Kidney capillary endothelial cell (primary cell): ENCODE results near the gene DLEC1.
"Not testable (repeated sequence)": the region's sequence is repeated elsewhere in the genome, so short reads cannot be mapped to it uniquely, and the experiment has no call there.

ENCODE experiments used
- DNase-seq: peaks from one replicate; pipeline ENCODE4 v3.0.0-alpha.2; 2018; ENCODE audit warnings: low spot score

DLEC1 gene

DNA sequence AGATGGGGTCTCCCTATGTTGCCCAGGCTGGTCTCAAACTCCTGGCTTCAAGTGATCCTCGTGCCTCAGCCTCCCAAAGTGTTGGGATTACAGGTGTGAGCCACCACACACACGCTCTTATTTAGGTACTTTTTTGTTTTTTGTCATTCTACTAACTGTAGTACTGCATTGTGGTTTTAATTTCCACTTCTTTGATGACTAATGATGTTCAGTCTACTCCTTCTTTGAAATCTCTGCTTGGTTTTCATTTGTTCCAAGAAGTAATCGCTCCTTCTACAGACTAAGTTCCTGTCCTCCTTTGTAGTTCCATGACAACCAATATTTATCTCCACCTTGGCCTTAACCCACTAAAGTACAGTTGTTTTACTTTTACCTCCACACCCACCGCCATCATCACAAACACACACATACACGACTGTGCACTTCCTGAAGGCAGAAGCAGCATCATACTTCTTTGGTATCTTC lies 529 bp upstream of the DLEC1 start:
- no peak for DNase-seq

DNA sequence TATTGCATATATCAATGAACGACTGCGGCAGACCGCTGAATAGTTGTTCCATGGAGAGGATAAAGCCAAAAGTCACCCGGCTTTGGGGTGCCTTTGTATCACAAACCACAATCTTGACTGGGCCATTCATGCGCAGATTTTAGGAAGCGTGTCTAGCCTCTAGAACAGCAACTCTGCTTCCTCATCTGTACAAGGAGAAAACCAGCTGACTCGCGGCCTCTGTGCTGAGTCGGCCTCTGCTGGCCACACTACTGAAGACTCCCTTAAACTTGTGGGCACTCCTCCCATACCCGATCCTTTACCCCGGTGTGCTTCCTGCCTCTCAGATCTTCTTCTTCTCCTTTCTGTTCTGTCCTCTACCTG lies 872 bp downstream of the DLEC1 start:
- DNase-seq = no peak

DNA sequence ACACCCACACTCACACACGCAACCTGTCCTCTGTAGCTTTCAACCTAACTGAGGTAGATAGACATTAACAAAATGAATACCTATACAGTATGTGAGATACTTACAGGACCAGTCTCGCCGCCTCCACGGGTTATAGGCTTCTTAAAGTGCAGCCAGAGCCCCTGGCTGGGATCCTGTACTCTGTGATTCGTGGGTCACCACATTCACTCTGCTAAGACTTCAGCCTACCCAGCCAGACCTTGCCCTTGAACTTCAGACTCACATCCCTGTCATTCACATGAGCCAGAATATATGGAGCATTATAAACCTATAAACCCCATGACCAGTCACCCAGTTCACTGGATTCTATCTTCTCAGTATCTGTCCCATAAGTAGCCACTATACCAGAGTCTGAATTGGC lies 1.4 kb downstream of the DLEC1 start:
- no peak for DNase-seq

DNA sequence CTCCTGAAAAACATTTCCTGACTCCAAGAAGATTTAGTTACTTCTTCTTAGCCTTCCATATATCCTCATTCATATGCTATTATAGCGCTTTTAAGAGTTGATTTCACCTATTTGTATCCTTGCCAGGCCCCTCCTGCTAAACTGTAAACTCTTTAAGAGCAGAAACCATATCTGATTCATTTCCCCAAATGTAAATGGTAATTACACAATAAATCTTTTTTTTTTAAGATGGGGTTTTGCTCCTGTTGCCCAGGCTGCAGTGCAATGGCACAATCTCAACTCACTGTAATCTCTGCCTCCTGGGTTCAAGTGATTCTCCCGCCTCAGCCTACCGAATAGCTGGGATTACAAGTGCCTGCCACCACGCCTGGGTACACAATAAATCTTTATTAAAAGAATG lies 4.5 kb downstream of the DLEC1 start:
- DNase-seq = no peak

DNA sequence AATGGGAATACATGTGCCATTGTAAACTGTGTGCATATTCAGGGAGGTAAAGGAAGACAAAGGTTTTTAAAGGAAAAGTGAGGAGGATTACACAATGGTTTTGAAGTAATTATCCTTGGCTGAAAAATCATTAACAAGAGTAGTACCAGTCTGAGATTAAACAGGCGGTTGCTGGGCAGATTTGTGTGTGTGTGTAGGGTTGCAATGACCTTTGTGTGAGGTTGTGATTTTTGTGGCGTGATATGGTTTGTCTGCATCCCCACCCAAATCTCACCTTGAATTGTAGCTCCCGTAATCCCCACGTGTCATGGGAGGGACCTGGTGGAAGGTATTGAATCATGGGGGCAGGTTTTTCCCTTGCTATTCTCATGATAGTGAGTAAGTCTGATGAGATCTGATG lies 7.0 kb downstream of the DLEC1 start:
- no peak for DNase-seq

DNA sequence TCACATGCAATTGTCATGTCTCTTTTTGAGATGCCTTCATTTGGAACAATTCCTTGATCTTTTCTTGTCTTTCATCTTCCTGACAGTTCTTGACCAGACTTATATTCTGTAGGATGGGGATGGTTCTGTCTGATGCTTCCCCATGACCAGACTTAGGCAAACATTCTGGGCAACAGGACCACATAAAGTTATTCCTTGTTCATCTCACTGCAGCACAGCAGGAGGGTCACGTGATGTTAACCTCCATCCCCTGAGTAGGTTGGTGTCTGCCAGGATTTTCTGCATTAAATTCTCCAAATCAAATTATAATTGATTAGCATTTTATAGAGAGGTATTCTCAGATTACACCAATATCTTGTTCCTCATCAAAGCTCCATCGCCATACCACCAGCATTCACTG lies 7.8 kb downstream of the DLEC1 start:
- DNase-seq = no peak

DNA sequence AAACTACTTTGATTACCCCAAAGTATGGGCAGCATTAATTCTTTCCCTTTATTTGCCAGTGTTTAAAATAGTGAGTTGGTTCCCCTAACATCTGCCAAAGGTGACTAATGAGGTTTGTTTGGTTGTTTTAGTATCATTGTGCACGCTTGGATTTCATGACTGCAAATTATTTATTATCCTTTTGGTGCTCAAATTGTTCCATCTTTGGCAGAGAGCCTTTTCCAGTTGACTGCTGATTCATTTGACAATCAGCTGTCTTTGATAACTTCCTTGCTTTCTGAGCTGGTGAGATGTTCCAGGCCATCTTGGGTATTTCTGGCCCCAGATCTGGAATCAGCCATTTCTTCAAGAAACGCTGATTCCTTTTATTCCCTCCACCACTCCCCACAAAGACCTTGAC lies 8.9 kb downstream of the DLEC1 start:
- DNase-seq = no peak

DNA sequence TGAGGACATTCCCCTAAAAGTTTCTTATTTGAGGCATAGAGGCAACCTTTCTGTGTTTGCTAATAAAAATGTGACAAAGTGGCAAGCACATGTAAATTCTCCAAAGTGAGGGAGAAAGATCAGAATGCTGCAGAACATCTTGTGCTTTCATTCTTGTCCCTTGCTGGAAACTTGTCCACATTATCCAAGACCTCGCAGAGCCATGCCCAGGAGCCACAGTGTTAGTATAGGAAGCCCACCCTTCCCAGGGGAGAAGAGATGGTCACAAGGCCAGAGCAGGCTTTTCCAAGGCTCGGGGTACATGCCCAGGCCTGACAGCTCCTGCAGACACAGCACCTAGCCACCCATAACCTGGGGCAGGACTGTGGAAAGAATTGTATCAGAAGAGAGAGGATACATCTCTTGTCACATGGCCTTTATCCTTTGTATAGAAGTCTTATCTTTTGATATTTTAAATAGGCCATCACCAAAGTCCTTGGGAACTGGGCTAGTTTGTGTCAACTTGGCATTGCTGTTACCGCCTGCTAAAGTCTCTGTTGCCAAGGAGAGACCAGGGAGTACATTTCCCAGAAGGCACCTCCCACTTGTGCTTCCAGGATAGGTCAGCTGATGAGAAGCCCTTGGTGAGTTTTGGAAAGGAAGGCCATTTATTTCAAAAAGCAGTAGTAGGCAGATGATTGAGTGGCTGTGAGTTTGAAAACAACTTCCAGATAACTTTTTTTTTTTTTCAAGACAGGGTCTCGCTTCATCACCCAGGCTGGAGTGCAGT lies 10.5 kb downstream of the DLEC1 start:
- no peak for DNase-seq

DNA sequence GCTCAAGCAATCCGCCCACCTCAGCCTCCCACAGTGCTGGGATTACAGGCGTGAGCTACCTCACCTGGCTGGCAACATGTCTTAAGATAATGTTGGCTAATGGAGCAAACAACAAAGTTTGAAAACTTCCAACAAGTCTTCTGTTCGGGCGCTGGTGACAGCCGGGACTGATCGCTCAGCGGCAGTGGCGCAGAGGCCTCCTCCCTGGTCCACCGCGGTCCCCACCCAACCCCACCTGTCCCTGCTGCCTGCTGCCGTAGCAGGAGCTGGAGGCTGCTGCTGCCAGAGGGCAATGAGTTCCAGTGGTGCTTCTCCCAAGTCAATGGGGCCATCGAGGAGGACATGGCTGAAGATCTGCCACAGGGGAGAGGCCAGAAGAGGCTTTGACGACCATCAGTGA lies 12.1 kb downstream of the DLEC1 start:
- DNase-seq = no peak

DNA sequence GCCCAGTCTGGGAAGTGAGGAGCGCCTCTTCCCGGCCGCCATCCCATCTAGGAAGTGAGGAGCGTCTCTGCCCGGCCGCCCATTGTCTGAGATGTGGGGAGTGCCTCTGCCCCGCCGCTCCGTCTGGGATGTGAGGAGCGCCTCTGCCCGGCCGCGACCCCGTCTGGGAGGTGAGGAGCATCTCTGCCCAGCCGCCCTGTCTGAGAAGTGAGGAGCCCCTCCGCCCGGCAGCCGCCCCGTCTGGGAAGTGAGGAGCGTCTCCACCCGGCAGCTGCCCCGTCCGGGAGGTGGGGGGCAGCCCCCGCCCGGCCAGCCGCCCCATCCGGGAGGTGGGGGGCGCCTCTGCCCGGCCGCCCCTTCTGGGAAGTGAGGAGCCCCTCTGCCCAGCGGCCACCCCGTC lies 14.3 kb downstream of the DLEC1 start:
- DNase-seq = not testable (repeated sequence)

DNA sequence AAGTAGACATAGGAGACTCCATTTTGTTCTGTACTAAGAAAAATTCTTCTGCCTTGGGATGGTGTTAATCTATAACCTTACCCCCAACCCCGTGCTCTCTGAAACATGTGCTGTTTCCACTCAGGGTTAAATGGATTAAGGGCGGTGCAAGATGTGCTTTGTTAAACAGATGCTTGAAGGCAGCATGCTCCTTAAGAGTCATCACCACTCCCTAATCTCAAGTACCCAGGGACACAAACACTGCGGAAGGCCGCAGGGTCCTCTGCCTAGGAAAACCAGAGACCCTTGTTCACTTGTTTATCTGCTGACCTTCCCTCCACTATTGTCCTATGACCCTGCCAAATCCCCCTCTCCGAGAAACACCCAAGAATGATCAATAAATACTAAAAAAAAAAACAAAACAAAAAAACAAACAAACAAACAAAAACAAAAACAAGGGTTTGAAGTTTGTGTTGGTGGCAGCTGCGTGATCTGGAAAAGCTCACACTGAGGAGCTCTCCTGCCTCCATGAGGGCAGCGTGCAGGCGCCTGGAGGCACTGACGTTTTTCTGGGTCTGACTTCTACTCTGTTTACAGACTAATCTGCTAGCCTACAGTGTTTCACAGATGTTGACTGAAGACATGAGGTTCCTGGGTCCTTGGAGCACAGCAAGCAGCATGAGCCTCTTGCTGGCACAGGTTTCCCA lies 14.9 kb downstream of the DLEC1 start:
- DNase-seq = not testable (repeated sequence)

DNA sequence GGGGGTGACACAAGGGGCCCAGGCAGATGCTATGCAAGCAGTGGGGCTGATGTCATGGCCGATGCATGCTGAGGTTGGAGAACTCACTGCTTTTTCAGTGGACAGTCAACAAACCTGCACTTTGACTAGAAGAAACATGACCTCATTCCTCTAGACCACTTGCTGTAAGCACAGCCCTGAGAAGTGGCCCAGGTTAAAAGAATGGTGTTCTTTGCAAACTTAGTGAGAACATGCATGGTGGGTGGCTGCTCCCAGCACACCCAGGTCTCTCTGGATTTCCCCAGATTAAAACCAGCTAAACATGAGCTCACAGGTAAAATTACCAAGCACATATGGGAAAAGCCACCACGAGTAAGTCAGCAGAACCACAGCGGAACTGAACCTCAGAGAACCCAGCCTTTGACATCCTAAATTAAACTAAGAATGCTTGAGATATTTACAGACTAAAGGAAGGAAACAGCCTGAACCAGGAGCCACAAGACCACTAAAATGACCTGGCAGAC lies 15.5 kb downstream of the DLEC1 start:
- no peak for DNase-seq

DNA sequence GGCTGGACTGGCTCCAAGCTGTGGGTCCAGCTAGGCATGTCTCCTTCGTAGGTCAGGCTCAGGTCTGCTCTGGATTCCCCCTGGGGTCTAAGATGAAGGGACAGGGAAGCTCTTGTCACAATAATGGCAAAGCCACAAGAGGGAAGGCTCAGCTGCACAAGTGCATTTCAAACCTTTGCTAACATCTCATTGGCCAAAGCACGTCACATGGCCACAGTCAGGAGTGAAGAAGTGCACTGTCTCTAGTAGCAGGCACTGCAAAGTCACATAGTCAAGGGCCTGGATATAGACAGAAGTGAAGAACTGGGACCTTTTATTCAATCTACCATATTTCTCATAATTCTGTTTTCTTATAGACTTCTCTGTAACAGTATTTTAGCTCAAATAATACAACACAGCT lies 20.1 kb downstream of the DLEC1 start:
- no peak for DNase-seq

DNA sequence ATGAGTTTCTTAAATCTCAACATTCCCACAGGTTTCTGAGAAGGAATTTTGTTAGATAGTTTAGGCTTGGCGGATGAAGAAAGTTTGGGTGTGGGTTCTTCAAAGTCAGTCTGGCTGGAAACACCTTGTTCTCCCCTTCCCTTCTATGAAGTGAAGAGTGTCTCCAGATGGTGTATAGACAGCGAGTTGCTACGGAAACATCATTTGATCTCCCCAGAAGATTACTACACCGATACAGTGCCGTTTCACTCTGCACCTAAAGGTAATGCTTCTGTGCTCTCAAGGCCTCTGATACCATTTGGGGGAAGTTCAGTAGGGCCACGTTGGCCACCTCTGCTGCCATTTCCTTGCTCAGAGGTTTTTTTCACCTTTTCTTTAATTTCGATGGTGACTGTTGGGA lies 20.6 kb downstream of the DLEC1 start:
- DNase-seq = no peak

DNA sequence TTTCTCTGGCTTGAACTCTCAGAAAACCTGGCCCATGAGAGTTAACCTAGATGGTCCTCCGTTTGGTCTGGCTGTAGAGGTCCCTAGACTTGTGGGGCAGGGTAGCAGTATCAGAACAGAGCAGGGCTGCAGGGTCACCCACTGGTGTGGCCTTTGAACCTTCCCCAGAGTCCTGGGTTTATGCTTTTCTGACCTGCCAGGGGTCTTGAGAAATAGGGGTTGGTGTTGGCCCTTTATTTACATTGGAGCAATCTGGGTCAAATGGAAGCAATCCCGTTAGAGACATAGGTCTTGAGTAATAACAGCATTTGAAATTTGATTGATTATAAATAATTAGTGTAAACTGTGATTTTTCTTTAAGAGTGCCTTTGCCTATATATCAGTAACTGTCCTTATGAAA lies 23.8 kb downstream of the DLEC1 start:
- DNase-seq = no peak

DNA sequence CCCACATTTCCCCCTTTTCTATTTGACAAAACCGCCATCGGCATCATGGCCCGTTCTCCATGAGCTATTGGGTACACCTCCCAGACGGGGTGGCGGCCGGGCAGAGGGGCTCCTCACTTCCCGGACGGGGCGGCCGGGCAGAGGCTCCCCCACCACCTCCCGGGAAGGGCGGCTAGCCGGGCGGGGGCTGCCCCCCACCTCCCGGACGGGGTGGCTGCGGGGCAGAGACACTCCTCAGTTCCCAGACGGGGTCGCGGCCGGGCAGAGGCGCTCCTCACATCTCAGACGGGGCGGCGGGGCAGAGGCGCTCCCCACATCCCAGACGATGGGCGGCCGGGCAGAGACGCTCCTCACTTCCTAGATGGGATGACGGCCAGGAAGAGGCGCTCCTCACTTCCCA lies 25.4 kb downstream of the DLEC1 start:
- DNase-seq = not testable (repeated sequence)

DNA sequence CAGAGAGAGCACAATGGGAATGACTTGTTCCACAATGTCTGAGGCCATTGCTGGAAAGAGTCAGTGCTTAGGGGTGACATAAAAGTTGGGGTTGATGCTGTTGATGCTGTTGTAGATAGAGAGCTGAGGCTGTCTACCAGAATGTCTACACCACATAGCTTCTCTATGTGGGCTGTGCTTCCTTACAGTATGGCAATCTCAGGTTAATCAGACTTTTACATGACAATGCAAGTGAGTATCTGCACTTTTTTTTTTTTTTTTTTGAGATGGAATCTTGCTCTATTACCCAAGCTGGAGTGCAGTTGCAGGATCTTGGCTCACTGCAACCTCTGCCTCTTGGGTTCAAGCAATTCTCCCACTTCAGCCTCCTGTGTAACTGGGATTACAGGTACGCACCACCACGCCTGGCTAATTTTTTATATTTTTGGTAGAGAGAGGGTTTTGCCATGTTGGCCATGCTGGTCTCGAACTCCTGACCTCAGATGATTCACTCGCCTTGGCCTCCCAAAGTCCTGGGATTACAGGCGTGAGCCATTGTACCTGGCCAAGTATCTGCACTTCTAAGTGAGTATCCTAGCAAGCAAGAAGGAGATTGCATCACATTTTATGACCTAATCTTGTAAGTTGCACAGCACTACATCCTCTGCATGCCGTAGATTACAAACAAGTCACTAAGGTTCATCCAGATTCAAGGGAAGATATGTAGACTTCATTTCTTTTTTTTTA lies 28.7 kb downstream of the DLEC1 start:
- DNase-seq = no peak

DNA sequence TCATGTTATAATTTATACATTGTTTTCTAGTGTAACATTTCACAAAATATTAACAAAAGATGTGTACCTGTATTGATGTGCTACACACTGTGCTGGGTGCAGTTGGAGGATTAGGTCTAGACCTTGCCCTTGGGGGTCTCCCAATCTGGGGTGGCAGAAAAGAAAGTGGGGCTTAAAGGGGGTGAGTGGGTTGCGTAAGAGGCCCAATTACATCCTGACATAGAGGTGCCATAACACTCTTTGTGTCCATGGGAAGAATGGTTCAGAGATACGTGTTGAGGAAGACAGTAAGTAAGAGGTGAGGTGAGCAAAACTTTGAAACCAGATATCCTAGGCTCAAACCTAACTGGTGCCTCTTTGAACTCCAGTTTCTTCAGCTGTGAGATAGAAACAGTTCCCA lies 31.0 kb downstream of the DLEC1 start:
- DNase-seq = no peak

DNA sequence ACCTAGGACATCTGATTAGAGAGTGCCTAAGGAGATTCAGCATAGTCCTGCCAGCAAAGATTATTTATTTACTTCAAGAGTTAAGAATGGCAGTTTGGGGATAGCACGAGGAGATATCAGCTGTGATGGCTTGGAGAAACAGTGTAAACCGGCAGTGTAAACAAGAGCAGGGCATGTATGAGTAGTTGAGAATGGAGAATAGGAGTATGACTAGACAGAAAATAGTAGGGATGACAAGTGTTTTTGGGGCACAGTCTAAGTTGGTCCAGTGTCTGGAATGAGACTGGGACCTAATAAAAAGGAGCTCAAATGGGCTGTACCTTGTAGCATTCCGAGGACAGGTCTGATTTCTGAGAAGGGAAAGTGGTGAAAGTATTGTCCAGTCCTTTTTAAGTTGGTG lies 38.1 kb downstream of the DLEC1 start:
- DNase-seq = not testable (repeated sequence)

DNA sequence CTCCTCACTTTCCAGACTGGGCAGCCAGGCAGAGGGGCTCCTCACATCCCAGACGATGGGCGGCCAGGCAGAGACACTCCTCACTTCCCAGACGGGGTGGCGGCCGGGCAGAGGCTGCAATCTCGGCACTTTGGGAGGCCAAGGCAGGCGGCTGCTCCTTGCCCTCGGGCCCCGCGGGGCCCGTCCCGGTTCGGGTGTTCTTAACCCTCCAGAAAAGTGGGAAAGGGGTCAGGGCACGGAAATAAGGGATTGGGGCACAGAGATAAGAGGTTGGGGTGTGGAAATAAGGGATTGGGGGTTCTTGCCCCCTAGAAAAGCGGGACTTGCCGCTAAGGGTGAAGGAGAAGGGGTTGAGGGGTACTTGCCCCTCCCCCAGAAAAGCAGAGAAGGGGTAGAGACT lies 43.3 kb downstream of the DLEC1 start:
- not testable (repeated sequence) for DNase-seq

DNA sequence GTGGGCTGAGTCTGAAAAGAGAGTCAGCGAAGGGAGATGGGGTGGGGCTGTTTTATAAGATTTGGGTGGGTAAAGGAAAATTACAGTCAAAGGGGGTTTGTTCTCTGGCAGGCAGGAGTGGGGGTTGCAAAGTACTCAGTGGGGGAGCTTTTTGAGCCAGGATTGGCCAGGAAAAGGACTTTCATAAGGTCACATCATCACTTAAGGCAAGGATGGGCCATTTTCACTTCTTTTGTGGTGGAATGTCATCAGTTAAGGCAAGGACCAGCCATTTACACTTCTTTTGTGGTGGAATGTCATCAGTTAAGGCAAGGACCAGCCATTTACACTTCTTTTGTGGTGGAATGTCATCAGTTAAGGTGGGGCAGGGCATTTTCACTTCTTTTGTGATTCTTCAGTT lies 44.2 kb downstream of the DLEC1 start:
- DNase-seq = not testable (repeated sequence)

DNA sequence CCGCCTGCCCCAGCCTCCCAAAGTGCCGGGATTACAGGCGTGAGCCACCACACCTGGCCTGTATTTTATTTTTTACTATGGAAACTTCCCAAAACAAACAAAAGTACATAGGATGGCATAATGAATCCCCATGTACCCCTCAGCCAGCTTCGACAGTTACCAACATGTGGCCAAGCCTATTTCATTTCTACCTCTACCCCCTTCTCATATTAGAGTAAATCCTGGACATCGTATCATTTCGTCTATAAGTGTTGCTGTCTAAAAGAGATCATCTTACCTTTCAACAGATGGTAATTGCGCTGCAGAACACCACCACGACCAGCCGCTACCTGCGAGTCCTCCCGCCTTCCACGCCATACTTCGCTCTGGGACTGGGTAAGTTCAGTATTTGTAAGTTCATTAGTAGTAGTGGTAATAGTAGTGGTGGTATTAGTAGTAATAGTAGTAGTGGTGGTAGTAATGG lies 44.9 kb downstream of the DLEC1 start:
- no peak for DNase-seq
